HFF-Myc (cell line): ENCODE results near the gene PEX11B.

Source experiments
- DNase-seq: peaks from one replicate; pipeline ENCODE4 v3.0.0-alpha.2; 2011; ENCODE audit warnings: low read depth; ENCODE audit errors: extremely low read depth
- H3K4me3 ChIP-seq: replicated peaks from 2 replicates; pipeline ENCODE4 v1.5.1; 2011; ENCODE audit warnings: low read depth, mild to moderate bottlenecking, control low read depth, low read length
- CTCF ChIP-seq: IDR thresholded peaks from 2 replicates; pipeline ENCODE4 v1.5.1; 2012; ENCODE audit warnings: mild to moderate bottlenecking, low read depth, low read length, control low read depth; ENCODE audit errors: missing control alignments

PEX11B gene

GRCh38 chr1:145874646-145875045 lies 43.9 kb downstream of the PEX11B start:
- no peak for TF ChIP-seq CTCF
- DNase-seq = no peak
- no peak overlapping the region for H3K4me3 ChIP-seq

GRCh38 chr1:145871994-145872924 lies 46.3 kb downstream of the PEX11B start:
- no peak for DNase-seq
- peak overlapping the region; percentile 32 for H3K4me3 ChIP-seq
- no peak for TF ChIP-seq CTCF

- no peak for DNase-seq
- TF ChIP-seq CTCF = no peak
- no peak overlapping the region for H3K4me3 ChIP-seq
These were observed 50.3 kb downstream of the PEX11B start for GRCh38 chr1:145868232-145868631.

- no peak overlapping the region for H3K4me3 ChIP-seq
- DNase-seq = no peak
- no peak for TF ChIP-seq CTCF
These were observed 55.1 kb downstream of the PEX11B start for GRCh38 chr1:145863282-145864018.
